ENCODE data around the gene DEPDC4.
"Not testable (repeated sequence)": the region's sequence is repeated elsewhere in the genome, so short reads cannot be mapped to it uniquely, and the experiment has no call there.

Gene DEPDC4

DNA sequence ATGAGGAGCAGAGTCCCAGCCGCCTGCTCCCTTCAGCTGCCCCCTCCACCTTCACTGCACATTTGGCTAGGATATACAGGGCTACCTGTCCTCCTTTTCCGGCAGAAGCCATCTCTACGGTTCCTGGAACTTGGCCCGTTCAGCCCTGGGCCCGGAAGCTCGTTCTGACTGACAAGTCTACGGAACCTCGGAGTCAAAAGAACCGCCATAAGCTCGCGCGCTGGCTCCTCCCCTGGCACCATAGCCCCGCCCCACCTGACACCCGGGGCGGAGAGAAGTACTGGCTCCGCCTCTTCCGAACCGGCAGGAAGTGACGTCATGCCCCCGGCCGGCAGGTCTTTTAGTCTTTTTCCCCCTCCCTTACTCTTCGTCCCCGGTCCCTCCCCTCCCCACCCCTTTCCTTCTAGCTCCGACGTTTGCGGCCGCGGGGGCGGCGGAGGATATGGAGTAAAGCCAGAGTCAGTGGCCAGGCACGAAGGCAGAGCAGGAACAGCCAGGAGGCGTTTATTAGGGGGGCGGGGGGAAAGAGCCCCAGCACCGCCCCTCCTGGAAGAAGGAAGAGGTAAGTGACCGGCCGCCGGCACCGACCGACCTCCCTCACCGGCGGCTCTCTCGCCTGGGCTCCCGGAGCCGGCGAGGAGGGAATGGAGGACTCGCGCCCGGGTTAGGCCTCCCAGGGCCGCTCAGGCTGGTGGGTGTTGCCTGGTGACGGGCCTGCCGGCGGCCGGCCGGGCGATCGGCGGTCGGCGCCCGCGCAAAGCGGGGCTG is at the start of gene DEPDC4, which contains the start of gene SCYL2:
Gene DEPDC4 (minus strand): TSS at position 245 of the 768 bp plus-strand sequence. CDS start 3 bp downstream, at position 242.
Gene SCYL2 (plus strand): TSS at position 343 of the 768 bp plus-strand sequence. CDS start 15,794 bp downstream, outside the sequence.
- DNase-seq, result peak; percentile 85 to 96

- DNase-seq, result no peak
These were observed 44.4 kb upstream of the DEPDC4 start for GRCh38 chr12:100311317-100311716.

DNA sequence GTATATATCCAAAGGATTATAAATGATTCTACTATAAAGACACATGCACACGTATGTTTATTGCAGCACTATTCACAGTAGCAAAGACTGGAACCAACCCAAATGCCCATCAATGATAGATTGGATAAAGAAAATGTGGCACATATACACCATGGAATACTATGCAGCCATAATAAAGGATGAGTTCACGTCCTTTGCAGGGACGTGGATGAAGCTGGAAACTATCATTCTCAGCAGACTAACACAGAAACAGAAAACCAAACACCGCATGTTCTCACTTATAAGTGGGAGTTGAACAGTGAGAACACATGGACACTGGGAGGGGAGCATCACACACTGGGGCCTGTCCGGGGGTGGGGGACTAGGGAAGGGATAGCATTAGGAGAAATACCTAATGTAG is 41.3 kb upstream of the DEPDC4 start:
- not testable (repeated sequence) for DNase-seq

GRCh38 chr12:100304334-100304733 is 37.5 kb upstream of the DEPDC4 start:
- DNase-seq, result not testable (repeated sequence)

- DNase-seq, result no peak
These were observed 37.0 kb upstream of the DEPDC4 start for GRCh38 chr12:100303831-100304230.

DNA sequence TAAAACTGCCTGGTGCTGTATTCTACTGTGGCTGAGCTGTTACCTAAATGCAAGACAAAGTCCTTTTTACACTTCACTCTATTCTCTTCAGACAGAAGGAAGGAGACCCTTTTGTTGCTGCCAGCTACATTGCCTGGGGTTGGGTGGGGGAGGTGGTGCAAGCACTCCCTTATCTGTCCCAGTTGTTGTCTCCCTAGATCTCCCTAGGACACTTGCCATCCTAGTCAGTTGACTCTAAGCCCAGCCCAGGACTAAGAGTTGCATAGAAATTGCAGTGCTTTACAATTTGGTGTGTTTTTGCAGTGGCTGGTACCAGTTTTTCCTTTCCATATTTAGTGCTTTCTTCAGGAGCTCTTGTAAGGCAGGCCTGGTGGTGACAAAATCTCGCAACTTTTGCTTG is 35.2 kb upstream of the DEPDC4 start:
- DNase-seq, result no peak

DNA sequence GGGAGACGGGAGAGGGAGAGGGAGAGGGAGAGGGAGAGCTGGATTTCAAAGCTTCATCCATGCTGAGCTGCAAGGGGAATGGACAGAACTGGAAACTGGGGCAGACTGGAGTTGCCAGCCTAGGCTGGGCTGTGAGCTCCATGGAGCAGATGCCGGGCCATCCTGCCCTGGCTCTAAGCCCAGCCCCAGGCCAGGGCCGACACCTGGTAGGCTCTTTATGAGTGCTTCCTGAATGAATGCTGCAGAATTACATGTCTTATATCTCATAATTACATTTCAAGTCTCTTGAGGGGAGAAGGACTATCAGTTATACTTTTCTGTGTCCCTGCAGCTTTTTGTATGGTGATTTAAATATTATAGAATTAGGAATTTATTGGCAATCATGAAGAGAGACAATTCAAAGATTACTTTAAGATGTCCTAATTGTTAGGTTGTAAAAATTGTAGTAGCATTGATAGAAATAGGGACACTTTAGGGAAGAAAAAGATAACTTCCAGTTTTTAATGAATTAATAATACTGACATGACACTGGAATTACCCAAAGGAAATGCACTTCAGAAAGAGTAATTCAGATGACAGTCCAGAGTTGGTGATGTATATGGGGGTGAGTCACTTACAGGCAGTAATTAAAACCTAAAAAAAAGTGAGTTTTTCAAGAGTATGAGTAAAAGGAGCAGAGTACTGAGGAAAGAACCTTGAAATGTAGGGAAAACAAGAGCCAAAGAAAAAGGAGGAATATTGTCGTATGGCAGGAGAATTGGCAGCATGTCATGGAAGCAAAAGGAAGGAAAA is 29.1 kb upstream of the DEPDC4 start:
- DNase-seq, result no peak

- DNase-seq, result not testable (repeated sequence)
These were observed 27.5 kb upstream of the DEPDC4 start for GRCh38 chr12:100294366-100294765.

- no peak for DNase-seq
These were observed 26.1 kb upstream of the DEPDC4 start for GRCh38 chr12:100293017-100293416.

GRCh38 chr12:100290016-100290415 is 23.1 kb upstream of the DEPDC4 start:
- DNase-seq, result no peak

GRCh38 chr12:100289038-100289437 is 22.2 kb upstream of the DEPDC4 start:
- DNase-seq, result no peak

GRCh38 chr12:100284556-100284955 is 17.7 kb upstream of the DEPDC4 start:
- DNase-seq, result not testable (repeated sequence)

GRCh38 chr12:100279607-100280244 is 12.8 kb upstream of the DEPDC4 start:
- DNase-seq, result no peak

- DNase-seq, result no peak
These were observed 12.3 kb upstream of the DEPDC4 start for GRCh38 chr12:100279159-100279558.

DNA sequence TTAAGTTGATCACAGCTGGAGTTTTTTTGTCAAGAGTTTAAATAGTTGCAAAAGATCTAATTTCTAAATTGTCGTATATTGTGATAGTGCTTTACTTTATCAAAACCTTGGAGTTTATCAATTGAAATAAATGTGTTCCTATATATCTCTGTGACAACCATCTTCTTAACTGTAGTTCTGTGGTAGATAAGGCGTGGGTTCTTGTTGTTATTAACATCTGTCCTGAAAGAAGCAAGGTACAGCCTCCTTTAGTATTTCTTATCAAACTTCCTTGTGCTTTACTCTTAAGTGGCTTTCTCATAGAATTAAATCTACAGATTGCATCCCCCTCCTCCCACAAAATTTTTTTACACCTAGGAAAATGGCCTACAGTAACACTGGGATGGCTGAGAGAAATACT is 7.4 kb upstream of the DEPDC4 start:
- no peak for DNase-seq

DNA sequence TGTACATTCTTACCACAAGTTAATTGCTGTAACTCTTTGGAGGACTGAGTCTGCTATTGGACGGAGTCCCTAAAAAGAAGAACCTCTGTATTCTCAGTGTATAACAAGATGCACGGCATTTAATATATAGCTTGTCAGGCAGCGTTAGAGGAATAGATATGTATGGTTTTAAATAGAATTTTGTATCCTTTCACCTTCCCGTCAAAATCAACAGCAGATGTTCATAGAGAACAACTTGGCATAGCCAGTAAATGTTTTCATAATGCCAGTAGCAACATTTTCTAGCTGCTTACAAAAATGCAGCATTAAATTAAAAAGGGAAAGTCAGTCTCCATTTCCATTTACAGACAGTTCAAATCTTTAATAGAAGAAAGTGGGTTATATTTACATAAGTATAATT is 6.9 kb upstream of the DEPDC4 start:
- no peak for DNase-seq

DNA sequence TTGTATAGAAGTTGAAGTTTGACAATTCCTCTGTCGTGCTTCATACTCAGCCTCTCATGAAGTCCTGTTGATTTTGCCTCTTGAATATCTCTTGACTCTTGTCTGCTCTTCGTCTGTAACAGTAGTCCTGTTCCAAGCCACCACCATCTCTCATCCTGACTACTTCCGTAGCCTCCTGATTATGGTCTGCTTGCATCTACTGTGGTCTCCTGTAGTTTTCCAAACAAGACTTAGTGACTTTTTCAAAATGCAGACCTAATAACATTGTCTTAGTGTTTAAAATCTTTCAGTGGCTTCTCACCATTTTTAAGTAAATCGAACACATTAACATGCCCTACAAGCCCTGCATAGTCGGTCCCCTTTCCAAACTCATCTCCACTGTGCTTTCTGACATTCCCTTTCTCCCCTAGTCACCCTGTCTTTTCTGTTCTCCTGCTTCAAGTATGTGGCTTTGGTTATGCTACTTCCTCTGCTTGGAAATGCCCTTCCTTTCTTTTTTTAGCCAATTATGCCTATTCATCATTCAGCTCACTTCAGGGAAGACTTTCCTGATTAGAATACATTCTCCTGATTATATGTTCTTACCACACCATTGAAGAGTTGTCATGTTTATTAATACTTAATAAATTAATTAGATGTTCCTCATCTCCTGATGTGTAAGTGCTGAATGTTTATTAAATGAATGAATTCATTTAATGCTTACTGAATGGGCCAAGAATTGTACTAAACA is 2.1 kb upstream of the DEPDC4 start:
- no peak for DNase-seq

DNA sequence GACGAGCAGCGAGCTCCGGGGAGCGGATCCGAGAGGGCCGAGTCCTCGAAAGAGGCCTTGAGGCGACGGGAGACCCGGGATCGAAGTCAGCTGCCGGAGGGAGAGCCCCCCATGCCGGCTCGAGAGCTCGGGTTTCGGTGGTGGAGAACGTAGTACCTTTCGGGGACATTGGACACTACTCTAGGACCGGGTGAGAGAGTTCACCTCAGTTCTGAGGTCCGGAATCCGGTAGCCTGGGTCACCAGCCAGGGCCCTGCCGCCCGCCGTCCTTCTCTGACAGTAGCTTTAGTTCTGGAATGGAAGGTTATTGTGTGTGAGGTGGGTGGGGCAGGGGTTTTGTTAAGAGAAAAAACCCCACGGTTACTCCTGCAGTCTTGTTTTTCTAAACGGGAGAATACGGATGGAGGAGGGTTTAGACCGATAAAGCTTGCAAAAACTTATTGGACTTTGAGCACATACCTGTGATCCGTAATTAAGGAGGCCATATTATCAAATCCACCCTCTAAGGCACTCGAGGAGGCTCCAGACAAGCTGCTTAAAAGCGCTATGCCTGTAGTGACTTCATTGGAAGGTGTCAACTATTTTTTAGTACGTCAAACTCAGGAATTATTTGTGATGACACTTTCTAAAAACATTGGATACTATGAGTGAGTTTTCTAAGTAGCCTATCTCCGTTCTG is 863 bp upstream of the DEPDC4 start:
- DNase-seq, result peak; percentile 42 to 45

GRCh38 chr12:100266585-100266834 is 369 bp downstream of the DEPDC4 start:
- DNase-seq, result no peak

DNA sequence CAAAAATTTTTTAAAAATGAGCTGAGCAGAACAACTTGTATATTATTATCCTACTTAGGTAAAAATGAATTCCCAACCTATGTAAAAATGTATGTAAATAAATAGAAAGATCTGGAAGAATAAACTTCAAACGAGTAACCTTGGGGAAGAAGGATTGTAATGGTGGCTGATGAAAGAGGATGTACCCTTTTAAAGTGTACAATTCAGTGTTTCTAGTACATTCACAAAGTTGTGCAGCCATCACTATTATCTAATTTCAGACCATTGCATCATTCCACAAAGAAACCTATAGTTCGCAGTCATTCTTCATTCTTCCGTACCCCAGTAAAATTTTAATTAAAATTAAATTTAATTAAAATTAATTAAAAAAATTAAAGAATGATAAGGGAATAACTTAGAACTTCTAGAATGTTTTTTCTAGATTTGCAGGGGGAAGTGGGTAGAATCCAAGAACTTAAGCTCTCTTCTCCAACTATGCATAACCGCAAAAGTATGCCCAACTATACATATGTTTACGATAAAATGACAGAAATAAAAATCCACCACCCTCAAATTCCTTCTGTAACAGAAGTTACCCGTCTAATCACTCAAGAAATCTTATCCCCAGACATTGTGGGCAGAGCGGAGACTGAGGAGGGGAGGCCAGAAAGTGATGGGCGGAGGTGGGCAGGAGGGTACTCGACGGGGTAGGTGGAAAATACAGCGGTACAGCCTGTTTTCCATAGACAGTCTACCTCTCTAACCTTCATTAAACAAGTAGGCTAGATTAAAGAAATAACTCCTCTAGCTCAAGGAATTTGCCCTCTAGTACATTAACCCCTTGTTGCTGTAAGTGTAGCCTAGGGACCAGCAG is 921 bp downstream of the DEPDC4 start:
- DNase-seq, result no peak

GRCh38 chr12:100265107-100265506 is 1.8 kb downstream of the DEPDC4 start:
- DNase-seq, result not testable (repeated sequence)

All from NCI-H526 (cell line).